PC-3 (cell line): ENCODE results near the gene POP4. TPM values are rescaled to one million over a fixed set of nuclear protein-coding genes. Genes with fewer than 3 reads are reported as not detected.
A peak's percentile ranks its signal among the peaks of the same experiment; 100 is the strongest.

Experiments
- ATAC-seq: fragments of 200-7000 bp; cut with Tn5 transposase; 2 replicates; pipeline ENCODE4 v1.9.1; 2020; ENCODE audit warnings: mild to moderate bottlenecking, moderate library complexity
- BruUV-seq: library from RNA; stranded (reverse); fragments of 400-500 nt; replicated peaks from 2 replicates; lab custom pipeline; 2021; lab: Mats Ljungman, UMichigan
- CTCF ChIA-PET: fragments of 300-600 bp; sonication (Branson Sonifier 250); formaldehyde crosslinking; loops from one replicate; lab custom pipeline; 2022; ENCODE audit warnings: antibody characterized with exemption; lab: Charles Lee
- POLR2A ChIA-PET: fragments of 300-600 bp; sonication (Branson Sonifier 250); formaldehyde crosslinking; loops from one replicate; lab custom pipeline; 2022; ENCODE audit warnings: antibody characterized with exemption; ENCODE audit not compliant: unreplicated experiment; lab: Charles Lee
- DNase-seq: peaks from one replicate; pipeline ENCODE4 v3.0.0-alpha.2; 2015
- H2AFZ ChIP-seq: fragments of 300-600 bp; sonication (generic); 2 replicates; pipeline ENCODE4 v1.6.0; 2016; ENCODE audit warnings: antibody characterized with exemption, low read length
- H3F3A ChIP-seq: fragments of 300-600 bp; sonication (generic); one replicate; pipeline ENCODE4 v1.6.0; 2017; ENCODE audit warnings: antibody characterized with exemption, low read length, control low read depth, mild to moderate bottlenecking; ENCODE audit not compliant: unreplicated experiment
- H3K27ac ChIP-seq: fragments of 300-600 bp; sonication (generic); 2 replicates; pipeline ENCODE4 v1.5.1; 2016; ENCODE audit warnings: mild to moderate bottlenecking, low read length
- H3K27me3 ChIP-seq: fragments of 300-600 bp; sonication (generic); 2 replicates; pipeline ENCODE4 v1.6.1; 2016; ENCODE audit warnings: low read length, mixed read lengths
- H3K36me3 ChIP-seq: fragments of 300-600 bp; sonication (generic); 2 replicates; pipeline ENCODE4 v1.6.1; 2016; ENCODE audit warnings: low read depth, mixed run types, low read length, mixed read lengths
- H3K4me1 ChIP-seq: fragments of 300-600 bp; sonication (generic); 2 replicates; pipeline ENCODE4 v1.5.1; 2016; ENCODE audit warnings: low read length; ENCODE audit not compliant: insufficient read depth
- H3K4me2 ChIP-seq: fragments of 300-600 bp; sonication (generic); 2 replicates; pipeline ENCODE4 v1.6.0; 2016; ENCODE audit warnings: low read length
- H3K4me3 ChIP-seq: fragments of 300-600 bp; sonication (generic); 2 replicates; pipeline ENCODE4 v1.5.1; 2016; ENCODE audit warnings: mild to moderate bottlenecking, low read length, mixed read lengths
- H3K79me2 ChIP-seq: fragments of 300-600 bp; sonication (generic); 2 replicates; pipeline ENCODE4 v1.6.1; 2017; ENCODE audit warnings: low read length, mixed read lengths
- H3K9ac ChIP-seq: fragments of 300-600 bp; sonication (generic); 2 replicates; pipeline ENCODE4 v1.6.0; 2016; ENCODE audit warnings: mild to moderate bottlenecking, low read length
- H3K9me2 ChIP-seq: fragments of 300-600 bp; sonication (generic); replicated peaks from 2 replicates; pipeline ENCODE4 v1.6.1; 2016; ENCODE audit warnings: mixed run types, low read length, mixed read lengths
- H3K9me3 ChIP-seq: fragments of 300-600 bp; sonication (generic); 2 replicates; pipeline ENCODE4 v1.6.1; 2016; ENCODE audit warnings: low read length, mixed read lengths
- H4K20me1 ChIP-seq: fragments of 300-600 bp; sonication (generic); 2 replicates; pipeline ENCODE4 v1.6.1; 2016; ENCODE audit warnings: low read length, mixed read lengths
- CTCF ChIP-seq: fragments of 300-600 bp; sonication (generic); conservative IDR thresholded peaks from 2 replicates; pipeline ENCODE4 v1.5.1; 2017; ENCODE audit warnings: antibody characterized with exemption, low read depth, mild to moderate bottlenecking, low read length
- EZH2 ChIP-seq: fragments of 300-600 bp; sonication (generic); IDR thresholded peaks from one replicate; pipeline ENCODE4 v1.6.1; 2017; ENCODE audit warnings: antibody characterized with exemption, mild to moderate bottlenecking, low read length; ENCODE audit not compliant: unreplicated experiment
- EZH2phosphoT487 ChIP-seq: fragments of 300-600 bp; sonication (generic); IDR thresholded peaks from 2 replicates; pipeline ENCODE4 v1.6.1; 2018; ENCODE audit warnings: mild to moderate bottlenecking, antibody characterized with exemption, low read length, borderline replicate concordance
- intact Hi-C: fragments of 100-400 bp; cut with micrococcal nuclease; formaldehyde crosslinking; loops from 2 replicates; pipeline ENCODE4 v1.9.0; 2023
- total RNA-seq: library from RNA; depleted of rRNA; stranded (reverse); fragments of >200 nt; gene quantifications from 2 replicates; pipeline ENCODE4 v1.2.3, GENCODE V29; 2014

Gene POP4
- total RNA-seq, 1 experiment from 2014 or later, result 115 TPM

GRCh38 chr19:29581398-29581797, 24.7 kb upstream of the POP4 start:
- H2AFZ ChIP-seq, result no peak overlapping the region
- ChIA-PET POLR2A (no interaction called here), CTCF (no interaction called here)
- no peaks in the 10 kb centered on the region for H4K20me1 ChIP-seq
- no peak overlapping the region for H3K27ac ChIP-seq
- no peaks in the 10 kb centered on the region for H3K36me3 ChIP-seq
- DNase-seq, result no peak
- no peak for ATAC-seq
- intact Hi-C loops, result no loop called here
- H3K4me3 ChIP-seq, result no peak overlapping the region
- no peaks in the 10 kb centered on the region for H3K79me2 ChIP-seq
- peaks cover 12% of the 10 kb centered on the region for H3K27me3 ChIP-seq
- H3K9ac ChIP-seq, result no peak overlapping the region
- H3K4me2 ChIP-seq, result no peak overlapping the region
- BruUV-seq, result no TSS peak
- no peaks in the 10 kb centered on the region for H3K9me2 ChIP-seq
- H3F3A ChIP-seq, result no peaks in the 10 kb centered on the region
- TF ChIP-seq CTCF (no peak), EZH2phosphoT487 (no peak), EZH2 (no peak)
- H3K4me1 ChIP-seq, result no peaks in the 10 kb centered on the region
- H3K9me3 ChIP-seq, result 0 out of 2 replicates have a peak, but pooled peaks cover 5% of the 10 kb centered on the region

- ChIA-PET CTCF (no interaction called here), POLR2A (no interaction called here)
- no peak overlapping the region for H3K27ac ChIP-seq
- H3K36me3 ChIP-seq, result no peaks in the 10 kb centered on the region
- H3K9me2 ChIP-seq, result no peaks in the 10 kb centered on the region
- H3K27me3 ChIP-seq, result no peaks in the 10 kb centered on the region
- DNase-seq (peak; percentile 19), ATAC-seq (peak; percentile 45)
- no peak for TF ChIP-seq CTCF
- TF ChIP-seq EZH2phosphoT487, result no peak
- TF ChIP-seq EZH2, result no peak
- 0 out of 2 replicates have a peak, but pooled peaks cover 5% of the 10 kb centered on the region for H3K9me3 ChIP-seq
- no peaks in the 10 kb centered on the region for H4K20me1 ChIP-seq
- H3F3A ChIP-seq, result no peaks in the 10 kb centered on the region
- intact Hi-C loops, result no loop called here
- no peaks in the 10 kb centered on the region for H3K79me2 ChIP-seq
- H3K4me1 ChIP-seq, result no peaks in the 10 kb centered on the region
- H3K9ac ChIP-seq, result no peak overlapping the region
- H3K4me3 ChIP-seq, result no peak overlapping the region
- H3K4me2 ChIP-seq, result no peak overlapping the region
- H2AFZ ChIP-seq, result no peak overlapping the region
- BruUV-seq, result no TSS peak
These were observed 22.7 kb upstream of the POP4 start for GRCh38 chr19:29583196-29583999.

- Histone ChIP-seq H3K9ac (no peak overlapping the region), H4K20me1 (no peaks in the 10 kb centered on the region), H3K27ac (no peak overlapping the region), H3K9me2 (no peaks in the 10 kb centered on the region), H3K36me3 (no peaks in the 10 kb centered on the region), H3K4me2 (no peak overlapping the region), H3K9me3 (0 out of 2 replicates have a peak, but pooled peaks cover 5% of the 10 kb centered on the region), H3K4me3 (no peak overlapping the region), H3F3A (no peaks in the 10 kb centered on the region), H2AFZ (no peak overlapping the region), H3K27me3 (peaks cover 4% of the 10 kb centered on the region), H3K4me1 (no peaks in the 10 kb centered on the region), H3K79me2 (no peaks in the 10 kb centered on the region)
- intact Hi-C loops, result no loop called here
- no peak for DNase-seq
- POLR2A ChIA-PET, result no interaction called here
- CTCF ChIA-PET, result no interaction called here
- no TSS peak for BruUV-seq
- no peak for TF ChIP-seq EZH2
- no peak for TF ChIP-seq CTCF
- TF ChIP-seq EZH2phosphoT487, result no peak
- ATAC-seq, result no peak
These were observed 19.7 kb upstream of the POP4 start for GRCh38 chr19:29586401-29586800.
